ENCODE results near the gene OR6S1. TPM values are rescaled to one million over a fixed set of nuclear protein-coding genes. Genes with fewer than 3 reads are reported as not detected.
A peak's percentile ranks its signal among the peaks of the same experiment; 100 is the strongest.
"Not testable (repeated sequence)": the region's sequence is repeated elsewhere in the genome, so short reads cannot be mapped to it uniquely, and the experiment has no call there.

OR6S1 gene
- total and polyA plus RNA-seq, 2 donors: not detected

DNA sequence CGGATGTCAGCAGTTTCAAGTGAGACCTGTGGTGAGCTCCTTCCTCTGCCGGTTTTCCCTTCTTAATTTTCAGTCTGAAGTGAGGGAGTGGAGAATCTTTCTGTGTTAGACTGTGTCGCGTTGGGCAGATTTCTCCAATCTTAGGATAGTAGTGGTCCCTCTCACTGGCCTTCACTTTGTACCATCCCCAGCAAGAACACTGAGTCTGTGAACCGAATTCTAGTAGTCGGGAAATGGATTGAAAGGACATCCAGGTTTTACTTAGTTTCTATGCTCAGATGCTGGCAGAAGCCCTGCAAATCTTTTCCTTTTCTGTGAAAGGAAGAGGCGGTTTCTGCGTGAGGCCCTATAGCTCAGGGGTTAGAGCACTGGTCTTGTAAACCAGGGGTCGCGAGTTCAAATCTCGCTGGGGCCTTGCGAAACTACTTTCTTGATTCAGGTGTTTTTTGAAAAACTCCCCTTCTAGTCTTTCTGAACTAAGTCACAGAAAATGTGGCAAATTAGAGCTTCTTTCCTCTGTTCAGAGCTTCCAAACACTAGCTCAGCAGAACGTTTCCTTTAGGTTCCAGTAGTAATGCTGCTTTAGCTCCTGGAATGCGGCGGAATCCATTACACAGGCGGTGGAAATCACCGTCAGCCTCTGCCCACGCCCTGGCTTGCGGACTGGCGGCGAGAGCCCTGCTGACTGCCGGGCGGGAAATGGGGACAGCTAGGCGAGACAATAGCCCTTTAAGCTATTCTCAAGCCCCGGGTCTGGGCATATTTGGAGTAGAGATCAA is 40.0 kb upstream of the OR6S1 start:
- no peaks in the 10 kb centered on the region for H3K4me1 ChIP-seq (ENCODE audit: insufficient read depth)
- peak overlapping the region; percentile 100 for H3K27ac ChIP-seq (ENCODE audit: low read depth)
- H3K36me3 ChIP-seq (ENCODE audit: insufficient read depth): no peaks in the 10 kb centered on the region
- DNase-seq (ENCODE audit: extremely low spot score): peak; percentile 93
- peak overlapping the region; percentile 55 for H3K4me3 ChIP-seq (ENCODE audit: low read depth, low read length)
- 0% methylated on average over 25 of the region's 25 CpGs for WGBS

DNA sequence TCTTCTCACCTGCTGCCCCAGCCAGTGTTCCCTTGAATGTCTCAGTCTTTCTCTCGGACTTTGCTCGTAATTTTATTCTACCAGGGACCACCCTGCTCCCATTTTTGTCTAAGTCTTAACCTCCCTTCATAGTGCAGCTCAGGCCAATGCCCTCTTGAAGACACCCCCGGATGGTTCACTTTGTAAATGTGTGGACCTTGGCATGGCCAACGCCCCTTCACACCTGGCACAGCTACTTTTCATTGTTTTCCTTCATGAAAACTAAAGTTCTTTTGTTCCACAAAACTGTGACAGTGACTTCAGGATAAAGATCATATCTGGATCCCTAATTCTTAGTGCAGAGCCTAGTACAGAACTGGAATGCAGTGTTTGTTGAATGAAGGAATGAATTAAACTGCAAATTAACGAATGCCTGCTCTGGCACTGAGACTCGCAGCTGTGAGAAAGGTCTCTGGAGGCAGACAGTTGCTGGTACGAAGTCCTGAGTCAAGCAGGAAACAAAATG is 39.4 kb upstream of the OR6S1 start:
- no peak for DNase-seq (ENCODE audit: extremely low spot score)
- no peaks in the 10 kb centered on the region for H3K36me3 ChIP-seq (ENCODE audit: insufficient read depth)
- no peaks in the 10 kb centered on the region for H3K4me1 ChIP-seq (ENCODE audit: insufficient read depth)
- peak overlapping the region; percentile 77 for H3K27ac ChIP-seq (ENCODE audit: low read depth)
- peak overlapping the region; percentile 55 for H3K4me3 ChIP-seq (ENCODE audit: low read depth, low read length)
- 11% methylated on average over 7 of the region's 7 CpGs for WGBS

DNA sequence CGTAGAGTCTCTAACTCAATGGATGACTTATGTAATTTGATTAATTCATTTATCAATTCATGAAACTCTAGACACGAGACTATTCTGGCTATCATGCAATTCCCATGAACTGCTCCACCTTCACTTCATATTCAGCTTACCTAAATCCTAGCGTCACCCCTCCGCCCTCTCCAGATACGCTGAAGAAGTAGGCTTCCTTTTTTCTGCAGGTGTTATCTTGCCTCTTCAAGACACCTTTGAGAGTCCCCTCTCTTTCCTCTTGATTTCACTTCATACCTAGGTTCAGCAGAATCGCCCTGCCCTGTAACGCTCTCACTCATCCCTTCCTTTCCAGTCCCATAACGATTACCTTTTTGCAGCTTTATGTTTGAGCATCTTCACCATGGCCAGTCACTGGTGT is 38.9 kb upstream of the OR6S1 start:
- no peak overlapping the region for H3K27ac ChIP-seq (ENCODE audit: low read depth)
- no peaks in the 10 kb centered on the region for H3K36me3 ChIP-seq (ENCODE audit: insufficient read depth)
- no peak for DNase-seq (ENCODE audit: extremely low spot score)
- WGBS: 58% methylated on average over 8 of the region's 8 CpGs
- H3K4me3 ChIP-seq (ENCODE audit: low read depth, low read length): no peak overlapping the region
- no peaks in the 10 kb centered on the region for H3K4me1 ChIP-seq (ENCODE audit: insufficient read depth)

DNA sequence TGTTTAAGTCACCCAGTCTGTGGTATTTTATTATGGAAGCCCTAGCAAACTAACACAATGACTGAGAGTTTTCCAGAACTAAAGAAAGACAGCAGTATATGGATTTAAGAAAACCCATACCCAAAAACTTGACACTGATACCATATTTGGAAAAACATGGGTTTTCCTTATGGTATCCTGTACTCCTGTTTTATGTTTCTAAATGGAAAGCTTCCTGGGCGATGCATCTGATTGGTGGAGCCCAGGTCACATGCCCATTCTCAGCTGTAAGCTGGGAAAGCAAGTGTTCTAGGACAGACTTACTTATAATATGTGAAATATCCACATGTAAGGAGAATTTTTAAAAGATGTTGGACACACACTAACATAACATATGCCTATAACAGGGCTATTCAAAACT is 38.4 kb upstream of the OR6S1 start:
- H3K36me3 ChIP-seq (ENCODE audit: insufficient read depth): no peaks in the 10 kb centered on the region
- no peak overlapping the region for H3K27ac ChIP-seq (ENCODE audit: low read depth)
- no peaks in the 10 kb centered on the region for H3K4me1 ChIP-seq (ENCODE audit: insufficient read depth)
- DNase-seq (ENCODE audit: extremely low spot score): no peak
- WGBS: 94% methylated on average over 1 of the region's 1 CpG
- H3K4me3 ChIP-seq (ENCODE audit: low read depth, low read length): no peak overlapping the region

DNA sequence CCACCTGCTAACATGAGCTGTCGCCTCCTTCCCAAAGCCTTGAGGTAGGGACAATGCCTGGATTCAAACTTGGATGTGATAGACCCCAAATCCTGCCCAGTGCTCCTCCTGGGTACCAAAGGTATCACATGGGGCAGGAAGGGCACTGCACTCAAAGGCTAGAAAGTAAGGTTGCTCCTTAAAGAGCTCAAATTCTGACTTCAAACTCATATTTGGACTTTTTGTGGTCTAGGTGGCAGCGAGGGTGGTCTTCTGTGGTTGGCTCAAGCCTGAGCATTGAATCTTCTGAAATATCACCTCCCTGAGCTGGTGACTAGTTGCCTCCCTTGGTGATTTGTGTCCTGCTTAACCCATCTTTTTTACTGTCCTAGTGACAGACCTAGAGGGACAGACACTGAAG is 34.6 kb upstream of the OR6S1 start:
- H3K36me3 ChIP-seq (ENCODE audit: insufficient read depth): no peaks in the 10 kb centered on the region
- no peak overlapping the region for H3K4me3 ChIP-seq (ENCODE audit: low read depth, low read length)
- 88% methylated on average over 2 of the region's 2 CpGs for WGBS
- DNase-seq (ENCODE audit: extremely low spot score): no peak
- H3K27ac ChIP-seq (ENCODE audit: low read depth): no peak overlapping the region
- no peaks in the 10 kb centered on the region for H3K4me1 ChIP-seq (ENCODE audit: insufficient read depth)

DNA sequence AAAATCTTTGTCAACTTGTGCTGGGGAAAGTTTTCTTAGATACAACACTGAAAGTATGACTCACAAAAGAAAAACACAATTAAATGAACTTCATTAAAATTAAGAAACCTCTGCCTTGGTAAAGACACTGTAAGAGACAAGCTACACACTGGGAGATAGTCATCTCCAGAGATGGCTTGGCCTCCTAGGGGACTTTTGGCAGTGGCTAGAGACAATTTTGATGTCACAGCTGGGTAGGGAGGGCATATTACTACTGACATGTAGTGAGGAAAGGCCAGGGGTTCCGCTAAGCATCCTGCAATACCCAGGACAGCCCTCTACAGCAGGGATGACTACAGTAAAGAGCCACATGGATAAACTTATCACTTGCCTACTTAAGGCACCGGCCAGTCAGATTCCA is 34.2 kb upstream of the OR6S1 start:
- Histone ChIP-seq H3K4me1 (ENCODE audit: insufficient read depth) (no peaks in the 10 kb centered on the region), H3K27ac (ENCODE audit: low read depth) (no peak overlapping the region), H3K36me3 (ENCODE audit: insufficient read depth) (no peaks in the 10 kb centered on the region), H3K4me3 (ENCODE audit: low read depth, low read length) (no peak overlapping the region)
- DNase-seq (ENCODE audit: extremely low spot score): no peak
- 76% methylated on average over 2 of the region's 2 CpGs for WGBS

DNA sequence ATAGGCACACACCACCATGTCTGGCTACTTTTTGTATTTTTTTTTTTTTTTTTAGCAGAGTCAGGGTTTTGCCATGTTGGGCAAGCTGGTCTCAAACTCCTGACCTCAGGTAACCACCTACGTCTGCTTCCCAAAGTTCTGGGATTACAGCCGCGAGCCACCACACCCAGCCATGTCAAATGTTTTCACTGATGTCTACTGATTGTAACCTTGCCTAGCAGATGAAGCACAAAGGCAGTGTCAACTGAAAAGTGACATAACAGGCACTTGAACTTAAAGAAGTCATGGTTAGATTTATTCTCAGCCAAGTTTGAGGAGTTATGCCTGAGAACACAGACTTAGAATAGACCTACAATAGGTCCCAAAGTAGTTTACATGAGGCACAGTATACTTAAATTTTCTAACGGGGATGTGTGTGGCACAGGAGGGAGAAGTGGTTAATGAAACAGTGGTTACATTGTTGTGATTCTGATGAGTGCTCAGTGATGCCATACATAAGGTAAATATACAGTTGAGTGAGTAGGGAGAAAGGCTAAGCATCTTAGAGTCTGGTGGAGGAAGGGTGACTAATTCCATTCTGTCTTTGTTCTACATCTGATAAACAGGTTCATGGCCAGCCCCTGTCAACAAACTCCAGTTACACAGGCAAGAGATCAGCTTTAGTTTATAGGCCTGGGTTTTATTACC is 30.2 kb upstream of the OR6S1 start:
- DNase-seq (ENCODE audit: extremely low spot score): peak; percentile 68
- no peaks in the 10 kb centered on the region for H3K4me1 ChIP-seq (ENCODE audit: insufficient read depth)
- no peaks in the 10 kb centered on the region for H3K36me3 ChIP-seq (ENCODE audit: insufficient read depth)
- WGBS: 53% methylated on average over 4 of the region's 4 CpGs
- no peak overlapping the region for H3K27ac ChIP-seq (ENCODE audit: low read depth)
- H3K4me3 ChIP-seq (ENCODE audit: low read depth, low read length): no peak overlapping the region

DNA sequence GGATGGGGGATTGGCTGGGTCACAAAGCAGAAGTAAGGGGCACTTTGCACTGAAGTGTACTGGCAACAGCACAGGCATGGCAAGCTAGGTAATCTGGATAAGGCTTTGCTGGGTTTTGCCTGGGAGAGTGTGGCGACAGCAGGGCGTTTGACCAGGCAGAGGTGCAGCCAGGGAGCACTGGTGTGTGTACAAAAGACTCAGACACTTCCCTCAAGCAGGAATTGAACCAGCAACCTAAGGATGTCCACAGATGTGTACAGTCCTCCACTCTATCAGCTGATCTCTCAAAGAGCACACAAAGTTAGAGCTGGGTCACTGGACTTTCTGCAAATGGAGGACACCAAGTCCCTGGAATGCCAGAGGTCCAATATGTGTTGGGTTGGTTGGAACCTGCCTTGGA is 27.5 kb upstream of the OR6S1 start:
- Histone ChIP-seq H3K36me3 (ENCODE audit: insufficient read depth) (no peaks in the 10 kb centered on the region), H3K4me1 (ENCODE audit: insufficient read depth) (no peaks in the 10 kb centered on the region), H3K27ac (ENCODE audit: low read depth) (no peak overlapping the region), H3K4me3 (ENCODE audit: low read depth, low read length) (no peak overlapping the region)
- DNase-seq (ENCODE audit: extremely low spot score): no peak
- WGBS: 91% methylated on average over 2 of the region's 2 CpGs

DNA sequence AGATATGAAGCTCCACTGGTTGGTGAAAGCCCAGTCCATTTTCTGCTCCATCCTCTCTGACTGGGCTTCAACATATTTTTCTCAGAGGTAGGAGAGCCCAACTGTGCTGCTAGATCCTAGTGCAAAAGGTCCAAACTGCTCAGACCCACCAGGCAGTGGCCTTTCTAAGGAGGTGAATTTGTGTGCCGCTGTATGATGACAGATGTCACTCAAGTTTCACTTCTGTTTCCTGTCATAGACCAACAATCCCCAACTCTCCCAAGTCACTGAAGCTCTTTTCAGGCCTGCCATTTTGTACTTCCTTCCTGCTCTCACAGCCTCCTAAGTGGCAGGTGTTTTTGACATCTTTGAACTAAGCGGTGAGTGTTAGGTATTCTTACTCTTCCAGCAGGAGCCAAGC is 26.5 kb upstream of the OR6S1 start:
- no peaks in the 10 kb centered on the region for H3K36me3 ChIP-seq (ENCODE audit: insufficient read depth)
- no peak overlapping the region for H3K27ac ChIP-seq (ENCODE audit: low read depth)
- WGBS: 76% methylated on average over 2 of the region's 2 CpGs
- no peak overlapping the region for H3K4me3 ChIP-seq (ENCODE audit: low read depth, low read length)
- DNase-seq (ENCODE audit: extremely low spot score): no peak
- H3K4me1 ChIP-seq (ENCODE audit: insufficient read depth): no peaks in the 10 kb centered on the region

DNA sequence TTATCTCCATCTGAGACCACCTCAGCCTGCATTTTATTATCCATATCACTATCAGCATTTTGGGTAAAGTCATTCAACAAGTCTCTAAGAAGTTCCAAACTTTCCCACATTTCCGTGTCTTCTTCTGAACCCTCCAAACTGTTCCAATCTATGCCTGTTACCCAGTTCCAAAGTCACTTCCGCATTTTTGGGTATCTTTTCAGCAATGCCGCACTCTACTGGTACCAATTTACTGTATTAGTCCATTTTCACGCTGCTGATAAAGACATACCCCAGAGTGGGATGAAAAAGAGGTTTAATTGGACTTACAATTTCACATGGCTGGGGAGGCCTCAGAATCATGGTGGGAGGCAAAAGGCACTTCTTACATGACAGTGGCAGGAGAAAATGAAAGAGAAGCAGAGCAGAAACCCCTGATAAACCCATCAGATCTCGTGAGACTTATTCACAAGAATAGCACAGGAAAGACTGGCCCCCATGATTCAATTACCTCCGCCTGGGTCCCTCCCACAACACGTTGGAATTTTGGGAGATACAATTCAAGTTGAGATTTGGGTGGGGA is 25.0 kb upstream of the OR6S1 start:
- not testable (repeated sequence) for DNase-seq (ENCODE audit: extremely low spot score); H3K27ac ChIP-seq (ENCODE audit: low read depth); H3K36me3 ChIP-seq (ENCODE audit: insufficient read depth); H3K4me1 ChIP-seq (ENCODE audit: insufficient read depth); H3K4me3 ChIP-seq (ENCODE audit: low read depth, low read length)
- 74% methylated on average over 7 of the region's 7 CpGs for WGBS

DNA sequence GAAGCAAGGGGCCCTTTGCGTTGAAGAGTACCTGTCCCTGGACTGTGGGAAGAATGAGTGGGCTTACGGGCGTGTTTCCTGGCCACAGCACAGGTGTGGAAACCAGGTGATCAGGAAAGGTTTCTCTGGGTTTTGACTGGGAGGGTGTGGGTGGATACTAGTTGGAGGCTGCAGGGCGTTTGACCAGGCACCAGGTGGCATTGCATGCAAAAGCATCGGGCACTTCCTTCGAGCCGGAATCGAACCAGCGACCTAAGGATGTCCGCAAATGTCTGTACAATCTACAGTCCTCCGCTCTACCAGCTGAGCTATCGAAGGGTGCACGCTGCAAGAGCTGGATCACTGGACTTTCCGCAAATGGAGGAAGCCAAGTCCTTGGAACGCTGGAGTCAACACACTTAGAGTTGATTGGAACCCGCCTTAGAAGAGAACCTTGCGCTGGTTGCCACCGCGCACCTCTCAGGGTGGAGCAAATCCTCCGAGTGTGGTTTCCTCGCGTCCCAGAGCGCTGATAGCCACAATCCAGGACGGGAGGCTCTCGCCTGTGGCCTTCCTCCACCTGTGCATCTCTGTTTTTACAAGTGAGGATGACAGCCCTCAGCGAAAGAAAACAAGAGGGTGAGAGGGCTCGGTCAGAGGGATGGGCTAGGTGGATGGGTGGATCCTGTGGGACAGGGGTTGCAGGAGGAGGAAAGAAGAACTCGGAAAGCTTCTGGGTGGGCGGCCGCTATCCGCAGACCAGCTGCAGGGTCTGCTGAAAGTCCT is 21.7 kb upstream of the OR6S1 start:
- H3K36me3 ChIP-seq (ENCODE audit: insufficient read depth): no peaks in the 10 kb centered on the region
- no peak overlapping the region for H3K27ac ChIP-seq (ENCODE audit: low read depth)
- DNase-seq (ENCODE audit: extremely low spot score): no peak
- WGBS: 3% methylated on average over 31 of the region's 31 CpGs
- no peaks in the 10 kb centered on the region for H3K4me1 ChIP-seq (ENCODE audit: insufficient read depth)
- H3K4me3 ChIP-seq (ENCODE audit: low read depth, low read length): peak overlapping the region; percentile 1

DNA sequence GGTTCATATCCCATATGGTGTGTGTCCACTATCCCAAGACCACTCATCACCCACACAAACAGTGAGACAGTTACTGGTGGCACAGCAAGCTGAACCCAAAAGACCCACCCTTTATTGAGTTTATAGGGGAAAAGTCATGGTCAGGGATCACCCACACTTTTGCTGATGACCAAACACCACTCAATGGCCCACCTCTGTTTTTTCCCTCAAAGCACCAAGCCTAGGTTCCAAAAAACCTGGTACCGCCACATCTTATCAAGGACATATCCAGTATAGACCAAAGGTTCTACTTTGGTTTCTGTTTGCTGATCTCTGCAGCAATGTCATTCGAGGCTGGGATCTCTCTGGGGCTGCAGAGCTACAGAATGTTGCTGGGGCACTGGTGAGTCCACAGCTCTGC is 19.7 kb upstream of the OR6S1 start:
- Histone ChIP-seq H3K27ac (ENCODE audit: low read depth) (no peak overlapping the region), H3K36me3 (ENCODE audit: insufficient read depth) (no peaks in the 10 kb centered on the region), H3K4me1 (ENCODE audit: insufficient read depth) (no peaks in the 10 kb centered on the region), H3K4me3 (ENCODE audit: low read depth, low read length) (no peak overlapping the region)
- no peak for DNase-seq (ENCODE audit: extremely low spot score)
- WGBS: 79% methylated on average over 2 of the region's 2 CpGs

DNA sequence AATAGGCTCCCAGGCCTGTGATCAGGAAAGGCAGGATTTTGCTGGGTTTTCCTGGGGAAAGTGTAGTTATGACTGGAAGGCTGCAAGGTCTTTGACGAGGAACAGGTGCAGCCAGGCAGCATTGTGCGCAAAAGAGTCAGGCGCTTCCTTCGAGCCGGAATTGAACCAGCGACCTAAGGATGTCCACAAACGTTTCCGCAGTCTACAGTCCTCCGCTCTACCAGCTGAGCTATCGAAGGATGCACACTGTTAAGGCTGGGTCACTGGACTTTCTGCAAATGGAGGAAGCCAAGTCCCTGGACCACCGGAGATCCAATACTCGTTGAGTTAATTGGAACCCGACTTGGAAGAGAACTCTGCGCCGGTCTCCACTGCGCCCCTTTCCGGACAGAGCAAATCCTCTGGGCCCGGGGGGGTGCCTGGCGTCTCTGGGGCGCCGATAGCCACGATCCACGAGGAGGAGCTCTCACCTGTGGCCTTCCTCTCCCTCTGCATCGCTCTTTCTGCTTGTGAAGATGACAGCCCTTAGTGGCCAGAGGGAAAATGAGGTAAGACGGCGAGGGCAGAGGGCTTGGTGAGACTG is 18.4 kb upstream of the OR6S1 start:
- H3K36me3 ChIP-seq (ENCODE audit: insufficient read depth): no peaks in the 10 kb centered on the region
- no peak for DNase-seq (ENCODE audit: extremely low spot score)
- H3K4me1 ChIP-seq (ENCODE audit: insufficient read depth): no peaks in the 10 kb centered on the region
- 59% methylated on average over 26 of the region's 26 CpGs for WGBS
- H3K4me3 ChIP-seq (ENCODE audit: low read depth, low read length): no peak overlapping the region
- no peak overlapping the region for H3K27ac ChIP-seq (ENCODE audit: low read depth)

Data from urinary bladder (tissue), 4 donors.